Left renal pelvis (tissue), 4 donors: Measurements from ENCODE around the gene ZNF746. TPM values are rescaled to one million over a fixed set of nuclear protein-coding genes. Genes with fewer than 3 reads are reported as not detected.

Experiments used
- DNase-seq, 4 donors: peaks; one replicate each; pipeline ENCODE4 v3.0.0-alpha.2; 2013; ENCODE audit warnings: low read depth in 4 of 4, low spot score in 3 of 4
- polyA plus RNA-seq, 4 donors: library from polyadenylated mRNA; unstranded; fragments of 120-200 nt; gene quantifications; one replicate each; pipeline ENCODE4 v1.2.1, GENCODE V29; 2013; ENCODE audit not compliant: insufficient read length in 4 of 4

Gene ZNF746
- polyA plus RNA-seq, 4 donors: 11.8 to 17.4 (median 14.3) TPM

DNA sequence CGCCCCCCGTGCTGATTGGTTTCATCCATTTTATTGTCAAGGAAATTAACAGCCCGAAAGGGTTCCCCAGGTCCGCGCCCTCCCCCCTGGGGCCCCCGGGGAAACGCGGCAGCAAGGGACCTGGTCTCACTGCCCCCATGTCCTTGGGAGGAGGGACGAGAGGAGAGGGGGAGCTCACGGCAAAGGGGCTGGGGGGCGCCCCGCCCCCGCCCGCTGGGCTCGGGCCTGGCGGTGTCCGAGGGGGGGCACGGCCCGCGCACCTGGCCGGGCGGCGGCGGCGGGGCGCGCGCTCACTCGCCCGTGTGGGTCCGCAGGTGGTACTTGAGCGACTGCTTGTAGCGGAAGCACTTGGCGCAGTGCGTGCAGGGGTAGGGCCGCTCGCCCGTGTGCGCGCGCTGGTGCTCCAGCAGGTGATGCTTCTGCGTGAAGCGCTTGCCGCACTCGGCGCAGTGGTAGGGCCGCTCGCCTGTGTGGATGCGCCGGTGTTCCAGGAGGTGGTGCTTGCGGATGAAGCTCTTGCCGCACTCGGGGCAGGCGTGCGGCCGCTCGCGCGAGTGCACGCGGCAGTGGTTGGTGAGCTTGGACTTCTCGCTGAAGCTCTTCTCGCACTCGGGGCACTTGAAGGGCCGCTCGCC lies 66.0 kb downstream of the ZNF746 start:
- DNase-seq: no peak

DNA sequence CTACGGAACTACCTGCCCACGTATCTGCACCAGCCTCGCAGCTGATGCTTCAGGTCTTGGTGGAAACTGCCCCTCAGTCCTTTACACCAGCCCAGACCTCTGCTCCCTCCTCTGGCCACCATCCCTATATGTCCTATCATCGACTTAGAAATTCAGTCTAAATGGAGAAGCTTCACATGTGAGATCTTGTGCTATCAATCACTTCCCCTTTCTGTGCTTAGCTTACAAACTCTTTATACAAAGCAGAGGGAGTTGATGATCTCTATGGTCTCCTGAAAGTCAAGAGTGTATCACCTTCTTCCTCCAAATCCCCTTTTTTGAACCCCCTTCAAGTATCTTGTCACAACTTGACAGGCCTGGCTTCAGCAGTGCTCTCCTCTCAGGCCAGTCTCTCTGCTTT lies 67.4 kb downstream of the ZNF746 start:
- DNase-seq: no peak

DNA sequence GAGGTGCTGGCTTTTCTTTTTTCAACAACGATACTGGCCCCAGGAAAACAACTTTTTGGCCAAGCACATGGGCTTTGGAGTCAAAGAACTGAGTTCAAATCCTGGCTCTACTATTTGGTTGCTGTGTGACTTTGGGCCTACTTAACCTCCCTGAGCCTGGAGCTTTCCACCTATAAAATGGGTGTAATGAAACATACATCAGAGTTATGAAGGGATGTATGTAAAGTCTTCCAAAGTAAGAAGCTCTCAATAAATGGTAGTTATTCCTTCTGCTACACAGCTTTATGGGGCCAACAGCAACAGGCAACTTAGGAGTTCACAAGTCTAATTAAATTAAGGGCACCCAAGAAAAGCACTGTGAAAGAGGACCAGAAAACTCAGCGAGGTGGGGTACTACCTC lies 69.7 kb downstream of the ZNF746 start:
- no peak for DNase-seq

DNA sequence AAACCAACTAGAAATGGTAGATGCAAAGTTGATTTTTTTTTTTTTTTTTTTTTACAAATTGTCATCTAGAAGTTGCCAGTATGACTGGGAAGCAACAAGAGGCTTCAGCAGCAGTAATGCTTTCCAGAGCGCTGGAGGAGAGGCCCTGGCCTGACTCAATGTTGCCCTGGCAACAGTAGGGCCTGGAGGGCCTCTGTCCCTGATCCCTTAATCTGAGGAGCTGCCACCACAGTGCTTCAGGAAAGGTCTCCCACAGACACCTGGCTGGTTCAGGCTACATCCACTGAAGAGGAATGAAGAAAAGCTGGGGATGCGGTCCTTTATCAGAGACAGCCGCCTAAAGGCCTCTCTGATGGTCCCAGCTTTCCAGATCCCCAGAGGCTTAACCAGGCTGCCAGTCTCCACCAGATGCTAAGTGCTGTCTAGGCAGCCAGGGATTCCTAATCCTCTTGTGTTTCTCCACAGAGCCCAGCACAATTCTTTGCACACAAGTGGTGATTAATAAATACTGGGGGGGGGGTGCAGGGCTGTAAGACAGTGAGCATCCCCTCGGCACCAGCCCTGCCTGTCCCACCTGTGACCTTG lies 70.4 kb downstream of the ZNF746 start:
- DNase-seq: no peak

DNA sequence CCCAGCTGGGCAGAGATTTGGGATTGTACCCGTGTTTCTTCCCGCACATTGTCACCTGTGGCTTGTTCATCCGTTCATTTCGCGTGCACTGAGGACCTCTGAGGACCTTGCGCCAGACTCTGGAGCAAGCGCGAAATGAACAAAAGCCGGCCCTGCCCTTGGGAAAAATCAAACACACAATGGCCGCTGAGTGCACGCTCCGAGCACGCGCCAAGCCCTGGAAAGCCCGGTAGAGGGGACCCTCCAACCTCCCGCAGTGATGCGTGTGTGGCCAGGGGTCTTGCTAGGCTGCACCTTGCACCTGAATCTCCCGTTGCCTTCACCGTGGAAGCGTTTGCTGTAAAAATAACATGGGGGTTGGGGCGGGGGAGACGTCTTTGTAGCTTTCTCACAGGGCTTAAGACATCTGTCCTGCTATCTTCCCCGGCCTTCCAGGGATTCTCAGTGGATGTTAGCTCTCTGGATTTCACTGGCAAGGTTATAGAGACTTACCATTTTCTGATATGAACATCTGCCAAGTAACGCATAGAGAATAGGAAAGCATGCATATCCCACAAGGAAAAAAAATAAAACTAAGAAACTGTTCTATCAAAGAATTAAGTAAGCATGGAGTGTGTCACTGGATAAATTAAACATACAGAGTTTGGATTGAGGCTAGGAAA lies 74.0 kb downstream of the ZNF746 start:
- no peak for DNase-seq

DNA sequence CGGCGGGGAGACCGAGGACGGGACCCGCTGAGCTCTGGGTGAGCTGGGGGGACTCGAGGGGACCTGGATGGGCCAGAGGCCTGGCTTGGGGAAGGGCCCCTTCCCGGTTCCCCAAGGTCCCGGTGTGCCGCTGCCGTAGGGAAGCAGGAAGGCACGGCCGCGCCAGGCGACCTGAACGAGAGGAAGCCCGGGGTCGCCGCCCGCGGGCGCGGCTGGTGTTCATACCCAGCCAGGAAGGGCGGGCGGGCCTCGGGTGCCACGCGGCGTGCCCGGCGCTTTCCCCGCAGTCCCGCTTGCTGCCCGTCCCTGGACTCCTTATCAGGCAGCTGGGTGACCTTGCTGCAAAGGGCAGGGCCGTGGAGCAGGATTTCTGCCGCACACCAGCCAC lies 74.7 kb downstream of the ZNF746 start:
- no peak for DNase-seq

Other genes with a start within 250 kb of the ZNF746 start
- gene ZNF783, start 235.6 kb downstream of the ZNF746 start, polyA plus RNA-seq: 10 to 100 TPM; 11.3 to 18.5 (median 14.4) TPM
- 10 to 100 TPM; 13.6 to 16.3 (median 14.1) TPM for gene ZNF777, start 36.7 kb downstream of the ZNF746 start, polyA plus RNA-seq